Endothelial cell of umbilical vein (primary cell): ENCODE results near the gene CYTH1.

Experiments
- CTCF ChIP-seq, 2 donors: IDR thresholded peaks; 1 replicate in 1 of 2; 2 replicates in 1 of 2; pipeline ENCODE4 v1.5.1; 2011; ENCODE audit warnings: low read length in 2 of 2, mild to moderate bottlenecking in 2 of 2, moderate library complexity in 2 of 2, control low read depth in 1 of 2, inconsistent platforms in 1 of 2, low read depth in 1 of 2; ENCODE audit not compliant: insufficient read depth in 1 of 2; ENCODE audit errors: extremely low read depth in 1 of 2
- MYC ChIP-seq: IDR thresholded peaks from one replicate; pipeline ENCODE4 v1.6.1; 2011; ENCODE audit warnings: mild to moderate bottlenecking, low read depth, low read length
- POLR2AphosphoS5 ChIP-seq: IDR thresholded peaks from 2 replicates; pipeline ENCODE4 v1.6.1; 2012; ENCODE audit warnings: low read depth, mild to moderate bottlenecking, control low read depth, low read length, moderate library complexity; ENCODE audit not compliant: insufficient read depth

- TF ChIP-seq CTCF (IDR thresholded peaks at IDR 0.05; ENCODE audit: extremely low read depth in 1 of 2, insufficient read depth in 1 of 2, low read depth in 1 of 2, low read length in 2 of 2) (no peak), POLR2AphosphoS5 (no peak), MYC (no peak)
These were observed 43.8 kb downstream of the CYTH1 start for GRCh38 chr17:78738278-78738677.
